ENCODE measurements around the gene SORL1.

The SORL1 gene

GRCh38 chr11:121426476-121427399 lies 25.4 kb upstream of the SORL1 start:
- Histone ChIP-seq H3K4me3 (ENCODE audit: insufficient read depth, low read depth, low read length) (peak overlapping the region; percentile 30), H3K4me1 (ENCODE audit: control insufficient read depth, insufficient read depth, low read length) (peaks cover 11% of the 10 kb centered on the region), H3K27me3 (ENCODE audit: control insufficient read depth, insufficient read depth, low read length, poor library complexity, severe bottlenecking) (peaks cover 10% of the 10 kb centered on the region), H3K36me3 (ENCODE audit: control insufficient read depth, insufficient read depth, low read length) (no peaks in the 10 kb centered on the region), H3K27ac (ENCODE audit: insufficient read depth, low read depth, low read length, poor library complexity, severe bottlenecking) (no peak overlapping the region), H3K9me3 (ENCODE audit: control insufficient read depth, low read length) (no peaks in the 10 kb centered on the region)
- 29% methylated on average over 48 of the region's 48 CpGs for WGBS, 2 experiments

DNA sequence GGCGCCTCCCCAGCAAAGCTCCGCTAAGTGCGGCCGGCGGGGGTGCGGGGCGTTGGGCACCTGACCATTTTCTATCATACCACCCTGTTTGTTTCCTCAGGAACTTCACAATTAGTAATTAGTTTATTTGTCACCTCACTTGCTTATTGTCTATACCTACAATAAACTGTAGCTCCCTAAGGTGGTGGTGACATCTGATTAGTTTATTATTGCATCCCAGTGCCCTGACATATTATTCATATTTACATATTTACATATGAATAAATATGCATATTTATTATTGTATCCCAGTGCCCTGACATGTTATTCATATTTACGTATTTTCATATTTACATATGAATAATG lies 24.7 kb upstream of the SORL1 start:
- no peak overlapping the region for H3K27ac ChIP-seq (ENCODE audit: insufficient read depth, low read depth, low read length, poor library complexity, severe bottlenecking)
- no peaks in the 10 kb centered on the region for H3K9me3 ChIP-seq (ENCODE audit: control insufficient read depth, low read length)
- peaks cover 11% of the 10 kb centered on the region for H3K4me1 ChIP-seq (ENCODE audit: control insufficient read depth, insufficient read depth, low read length)
- H3K36me3 ChIP-seq (ENCODE audit: control insufficient read depth, insufficient read depth, low read length): no peaks in the 10 kb centered on the region
- 2 to 3% methylated on average over 7 of the region's 8 CpGs for WGBS, 2 experiments
- peak overlapping the region; percentile 30 for H3K4me3 ChIP-seq (ENCODE audit: insufficient read depth, low read depth, low read length)
- peaks cover 10% of the 10 kb centered on the region for H3K27me3 ChIP-seq (ENCODE audit: control insufficient read depth, insufficient read depth, low read length, poor library complexity, severe bottlenecking)

DNA sequence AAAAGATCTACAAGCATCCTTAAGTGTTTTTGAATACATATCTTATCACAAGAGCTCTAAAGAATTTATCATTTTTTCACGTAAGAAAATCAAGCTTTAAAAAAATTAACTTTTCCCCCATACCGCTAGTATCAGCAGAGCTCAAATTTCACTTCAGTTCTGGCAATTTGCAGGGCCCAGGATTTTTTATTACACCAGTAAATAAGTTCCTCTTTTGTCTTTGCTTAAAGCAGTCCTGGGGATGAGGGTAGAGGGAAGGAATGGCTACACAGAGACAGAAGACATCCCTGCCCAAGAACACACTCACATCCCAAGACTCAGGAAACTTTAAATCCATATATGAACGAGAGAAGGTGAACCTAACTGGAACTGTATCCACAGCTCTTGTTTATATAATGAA lies 22.6 kb upstream of the SORL1 start:
- Histone ChIP-seq H3K4me1 (ENCODE audit: control insufficient read depth, insufficient read depth, low read length) (peaks cover 11% of the 10 kb centered on the region), H3K4me3 (ENCODE audit: insufficient read depth, low read depth, low read length) (no peak overlapping the region), H3K9me3 (ENCODE audit: control insufficient read depth, low read length) (no peaks in the 10 kb centered on the region), H3K27ac (ENCODE audit: insufficient read depth, low read depth, low read length, poor library complexity, severe bottlenecking) (no peak overlapping the region), H3K36me3 (ENCODE audit: control insufficient read depth, insufficient read depth, low read length) (no peaks in the 10 kb centered on the region), H3K27me3 (ENCODE audit: control insufficient read depth, insufficient read depth, low read length, poor library complexity, severe bottlenecking) (peaks cover 10% of the 10 kb centered on the region)
- 84 to 86% methylated on average over 2 of the region's 3 CpGs for WGBS, 2 experiments

GRCh38 chr11:121431820-121432526 lies 20.1 kb upstream of the SORL1 start:
- peaks cover 4% of the 10 kb centered on the region for H3K27me3 ChIP-seq (ENCODE audit: control insufficient read depth, insufficient read depth, low read length, poor library complexity, severe bottlenecking)
- H3K4me3 ChIP-seq (ENCODE audit: insufficient read depth, low read depth, low read length): no peak overlapping the region
- H3K36me3 ChIP-seq (ENCODE audit: control insufficient read depth, insufficient read depth, low read length): no peaks in the 10 kb centered on the region
- peaks cover 5% of the 10 kb centered on the region for H3K4me1 ChIP-seq (ENCODE audit: control insufficient read depth, insufficient read depth, low read length)
- H3K27ac ChIP-seq (ENCODE audit: insufficient read depth, low read depth, low read length, poor library complexity, severe bottlenecking): no peak overlapping the region
- 91 to 93% methylated on average over 3 of the region's 4 CpGs for WGBS, 2 experiments
- H3K9me3 ChIP-seq (ENCODE audit: control insufficient read depth, low read length): no peaks in the 10 kb centered on the region

DNA sequence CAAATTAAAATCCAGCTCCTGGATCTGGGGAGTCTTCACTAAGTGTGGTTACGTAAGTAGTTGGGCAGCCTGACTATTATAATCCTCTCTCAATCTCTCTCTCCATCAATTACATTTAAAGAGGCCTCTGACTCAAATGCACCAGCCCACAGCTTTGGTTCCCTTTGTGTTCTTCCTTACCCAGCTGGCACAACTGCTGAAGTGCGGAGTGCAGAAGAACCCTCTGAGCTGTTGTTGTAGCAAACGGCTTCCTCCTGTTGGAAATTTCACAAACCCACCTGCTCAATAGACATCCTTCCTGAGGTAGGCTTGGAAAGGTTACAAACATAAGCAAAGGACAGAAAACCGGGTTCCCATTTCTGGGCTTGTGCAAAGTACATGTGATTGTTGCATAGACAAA lies 17.0 kb upstream of the SORL1 start:
- Histone ChIP-seq H3K9me3 (ENCODE audit: control insufficient read depth, low read length) (no peaks in the 10 kb centered on the region), H3K27me3 (ENCODE audit: control insufficient read depth, insufficient read depth, low read length, poor library complexity, severe bottlenecking) (no peaks in the 10 kb centered on the region), H3K4me1 (ENCODE audit: control insufficient read depth, insufficient read depth, low read length) (no peaks in the 10 kb centered on the region), H3K27ac (ENCODE audit: insufficient read depth, low read depth, low read length, poor library complexity, severe bottlenecking) (no peak overlapping the region), H3K4me3 (ENCODE audit: insufficient read depth, low read depth, low read length) (no peak overlapping the region), H3K36me3 (ENCODE audit: control insufficient read depth, insufficient read depth, low read length) (no peaks in the 10 kb centered on the region)
- whole genome bisulfite sequencing, 2 experiments: 62 to 64% methylated on average over 4 of the region's 4 CpGs

DNA sequence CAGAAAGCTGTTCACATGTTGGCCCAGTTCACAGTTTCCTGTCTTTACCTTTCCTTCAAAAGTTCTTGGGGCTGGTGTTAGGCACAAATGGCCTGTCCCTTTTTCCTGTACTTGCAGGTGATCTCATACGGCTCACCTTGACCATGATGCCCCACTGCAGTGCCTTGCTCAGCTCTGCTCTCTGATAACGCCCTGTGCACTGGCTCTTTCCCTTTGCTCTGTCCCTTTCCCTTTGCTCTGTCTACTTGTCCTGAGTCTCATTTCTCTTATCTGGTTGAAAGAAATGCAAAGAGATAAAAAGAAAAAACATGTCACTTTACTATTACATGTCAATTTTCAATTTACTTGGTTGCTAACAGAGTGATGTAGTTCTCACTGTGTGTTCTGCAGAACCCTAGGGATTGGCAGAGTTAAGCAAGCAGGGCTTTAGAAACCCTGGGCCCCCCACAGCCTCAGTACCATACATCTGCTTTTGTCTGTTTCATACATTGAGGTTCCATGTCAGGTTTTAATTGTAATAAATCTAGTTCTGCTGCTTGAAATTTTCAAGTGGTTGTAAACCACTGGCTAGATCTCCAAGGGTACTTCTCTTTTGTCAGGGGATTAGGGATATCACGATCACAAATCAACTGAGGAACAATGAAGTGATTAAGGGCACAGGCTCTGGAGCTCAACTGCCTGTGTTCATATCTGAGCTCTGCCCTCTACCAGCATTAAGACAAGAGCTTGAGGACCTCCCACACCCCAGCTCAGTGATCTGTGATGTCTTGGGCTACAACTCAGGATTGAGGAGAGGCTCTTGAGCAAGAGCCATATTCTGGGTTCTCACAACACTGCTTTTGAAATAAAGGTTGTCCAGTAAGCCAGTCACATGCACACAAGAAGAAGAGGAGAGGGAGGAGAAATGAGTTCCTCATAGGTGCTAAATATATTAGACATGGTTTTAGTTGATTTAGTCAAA lies 16.3 kb upstream of the SORL1 start:
- WGBS, 2 experiments: 67 to 74% methylated on average over 3 of the region's 3 CpGs
- Histone ChIP-seq H3K27me3 (ENCODE audit: control insufficient read depth, insufficient read depth, low read length, poor library complexity, severe bottlenecking) (no peaks in the 10 kb centered on the region), H3K9me3 (ENCODE audit: control insufficient read depth, low read length) (no peaks in the 10 kb centered on the region), H3K36me3 (ENCODE audit: control insufficient read depth, insufficient read depth, low read length) (no peaks in the 10 kb centered on the region), H3K27ac (ENCODE audit: insufficient read depth, low read depth, low read length, poor library complexity, severe bottlenecking) (no peak overlapping the region), H3K4me1 (ENCODE audit: control insufficient read depth, insufficient read depth, low read length) (no peaks in the 10 kb centered on the region), H3K4me3 (ENCODE audit: insufficient read depth, low read depth, low read length) (no peak overlapping the region)

DNA sequence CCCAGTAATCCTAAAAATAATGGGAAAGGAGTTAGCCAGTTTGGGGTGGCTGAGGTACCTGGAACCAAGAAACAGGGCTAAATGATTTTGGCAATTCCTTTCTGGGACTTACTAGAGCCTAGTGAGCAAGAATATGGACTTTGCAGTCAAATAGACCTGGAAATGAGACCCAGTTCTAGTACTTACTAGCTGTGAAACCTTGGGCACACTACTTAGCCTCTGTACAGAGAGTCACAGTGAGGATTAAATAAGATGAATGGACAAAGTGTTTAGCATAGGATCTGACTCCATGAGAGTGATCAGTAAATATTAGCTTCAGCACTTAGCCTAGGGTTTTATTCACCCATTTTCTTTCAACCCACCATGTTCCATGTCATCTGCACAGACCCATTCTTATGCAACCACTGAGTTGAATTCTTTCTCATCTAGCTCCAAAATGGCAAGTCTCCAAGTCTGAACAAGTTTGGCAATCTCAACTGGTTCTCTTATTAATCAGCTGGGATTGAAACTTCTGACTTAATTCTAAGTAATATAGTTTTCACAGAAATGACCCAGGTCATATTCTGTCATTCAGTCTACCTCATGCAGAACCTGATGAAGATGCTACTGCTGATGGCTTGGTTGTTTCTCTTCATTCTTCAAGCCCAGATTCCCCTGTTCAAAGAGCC lies 15.0 kb upstream of the SORL1 start:
- Histone ChIP-seq H3K4me3 (ENCODE audit: insufficient read depth, low read depth, low read length) (no peak overlapping the region), H3K36me3 (ENCODE audit: control insufficient read depth, insufficient read depth, low read length) (no peaks in the 10 kb centered on the region), H3K27me3 (ENCODE audit: control insufficient read depth, insufficient read depth, low read length, poor library complexity, severe bottlenecking) (no peaks in the 10 kb centered on the region), H3K4me1 (ENCODE audit: control insufficient read depth, insufficient read depth, low read length) (no peaks in the 10 kb centered on the region), H3K27ac (ENCODE audit: insufficient read depth, low read depth, low read length, poor library complexity, severe bottlenecking) (no peak overlapping the region), H3K9me3 (ENCODE audit: control insufficient read depth, low read length) (no peaks in the 10 kb centered on the region)

GRCh38 chr11:121437686-121438078 lies 14.4 kb upstream of the SORL1 start:
- H3K4me3 ChIP-seq (ENCODE audit: insufficient read depth, low read depth, low read length): no peak overlapping the region
- H3K9me3 ChIP-seq (ENCODE audit: control insufficient read depth, low read length): no peaks in the 10 kb centered on the region
- H3K4me1 ChIP-seq (ENCODE audit: control insufficient read depth, insufficient read depth, low read length): no peaks in the 10 kb centered on the region
- WGBS, 2 experiments: 94 to 95% methylated on average over 4 of the region's 4 CpGs
- H3K27me3 ChIP-seq (ENCODE audit: control insufficient read depth, insufficient read depth, low read length, poor library complexity, severe bottlenecking): no peaks in the 10 kb centered on the region
- H3K27ac ChIP-seq (ENCODE audit: insufficient read depth, low read depth, low read length, poor library complexity, severe bottlenecking): no peak overlapping the region
- no peaks in the 10 kb centered on the region for H3K36me3 ChIP-seq (ENCODE audit: control insufficient read depth, insufficient read depth, low read length)

DNA sequence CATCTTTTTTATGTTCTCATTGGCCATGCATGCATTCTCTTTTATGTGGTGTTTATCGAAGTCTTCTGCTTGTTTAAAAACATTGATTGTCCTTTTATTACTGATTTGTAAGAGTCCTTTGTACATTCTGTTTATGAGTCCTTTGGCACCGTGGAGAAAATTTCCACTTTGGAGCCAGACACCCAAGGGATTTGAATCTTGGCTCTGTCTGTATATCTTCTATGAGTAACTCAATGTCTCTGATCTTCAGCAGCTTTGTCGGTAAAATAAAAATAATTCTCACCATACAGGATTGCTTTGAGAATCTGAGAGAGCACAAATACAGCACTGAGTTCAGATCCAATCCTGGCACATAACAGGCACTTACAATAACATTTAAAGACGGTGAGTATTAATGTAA lies 12.8 kb upstream of the SORL1 start:
- no peaks in the 10 kb centered on the region for H3K36me3 ChIP-seq (ENCODE audit: control insufficient read depth, insufficient read depth, low read length)
- H3K27ac ChIP-seq (ENCODE audit: insufficient read depth, low read depth, low read length, poor library complexity, severe bottlenecking): no peak overlapping the region
- 91 to 93% methylated on average over 3 to 4 of the region's 4 CpGs for WGBS, 2 experiments
- no peaks in the 10 kb centered on the region for H3K27me3 ChIP-seq (ENCODE audit: control insufficient read depth, insufficient read depth, low read length, poor library complexity, severe bottlenecking)
- H3K4me3 ChIP-seq (ENCODE audit: insufficient read depth, low read depth, low read length): no peak overlapping the region
- H3K4me1 ChIP-seq (ENCODE audit: control insufficient read depth, insufficient read depth, low read length): peaks cover 9% of the 10 kb centered on the region
- no peaks in the 10 kb centered on the region for H3K9me3 ChIP-seq (ENCODE audit: control insufficient read depth, low read length)
